ENCODE measurements around the gene TCF15.

The TCF15 gene

DNA sequence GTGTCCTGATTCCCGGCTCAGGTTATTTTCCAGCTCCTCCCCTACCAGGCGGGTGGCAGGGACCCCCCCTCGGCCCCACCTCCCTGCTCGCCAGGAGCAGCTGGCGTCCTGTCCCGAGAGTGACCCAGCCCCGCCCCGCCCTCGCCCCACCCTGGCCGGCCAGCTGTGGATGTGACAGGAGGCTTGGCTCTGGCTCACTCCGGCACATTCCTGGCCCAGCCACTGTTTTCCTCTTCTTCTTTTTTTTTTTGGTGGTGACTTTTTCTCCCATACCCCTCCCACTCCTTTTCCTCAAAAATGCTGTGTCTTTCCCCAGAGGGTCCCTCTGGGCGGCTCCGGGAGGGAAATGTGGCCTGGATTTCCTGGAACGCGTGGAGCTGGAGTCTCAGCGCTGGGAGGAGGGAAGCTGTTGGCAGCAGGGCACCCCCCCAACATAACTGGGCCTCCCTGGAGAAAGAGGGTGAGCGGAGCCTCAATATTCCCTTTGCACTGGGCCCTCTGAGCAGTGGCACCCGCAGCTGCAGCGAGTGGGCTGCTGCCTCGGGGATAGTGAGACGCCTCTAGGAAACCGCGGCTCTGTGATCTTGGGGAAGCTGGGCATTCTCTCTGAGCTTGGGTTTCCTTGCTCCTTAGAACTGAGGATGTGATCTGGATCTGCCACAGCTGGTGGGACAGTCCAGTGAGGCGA, 38.2 kb downstream of the TCF15 start:
- no peak for TF ChIP-seq CTCF (IDR thresholded peaks at IDR 0.05; ENCODE audit: borderline replicate concordance, insufficient read depth, low read depth, low read length)
- no peak overlapping the region for H3K4me3 ChIP-seq (ENCODE audit: low read depth, low read length)

- no peak for TF ChIP-seq CTCF (IDR thresholded peaks at IDR 0.05; ENCODE audit: borderline replicate concordance, insufficient read depth, low read depth, low read length)
- H3K4me3 ChIP-seq (ENCODE audit: low read depth, low read length): no peak overlapping the region
Measured at GRCh38 chr20:568673-569415, 41.3 kb downstream of the TCF15 start.

- TF ChIP-seq CTCF (IDR thresholded peaks at IDR 0.05; ENCODE audit: borderline replicate concordance, insufficient read depth, low read depth, low read length): no peak
- H3K4me3 ChIP-seq (ENCODE audit: low read depth, low read length): no peak overlapping the region
Measured at GRCh38 chr20:568097-568652, 41.9 kb downstream of the TCF15 start.

DNA sequence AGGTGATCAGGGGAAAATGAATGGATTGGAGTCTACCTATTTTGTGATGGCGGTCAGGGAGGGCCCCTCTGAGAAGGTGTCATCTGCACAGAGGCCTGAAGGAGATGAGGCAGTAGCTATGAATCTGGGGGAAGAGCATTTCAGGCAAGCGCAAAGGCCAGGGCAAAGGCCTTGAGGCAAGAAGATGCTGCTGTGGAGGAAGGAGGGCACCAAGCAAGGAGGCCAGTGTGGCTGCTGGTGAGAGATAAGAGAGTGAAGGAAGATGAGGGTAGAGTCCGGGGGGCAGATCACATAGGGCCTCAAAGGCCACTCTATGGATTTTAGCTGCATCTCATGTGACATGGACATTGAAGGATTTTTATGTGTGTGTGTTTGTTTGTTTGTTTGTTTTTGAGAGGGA, 45.9 kb downstream of the TCF15 start:
- no peak overlapping the region for H3K4me3 ChIP-seq (ENCODE audit: low read depth, low read length)
- TF ChIP-seq CTCF (IDR thresholded peaks at IDR 0.05; ENCODE audit: borderline replicate concordance, insufficient read depth, low read depth, low read length): no peak

GRCh38 chr20:563187-563586, 46.9 kb downstream of the TCF15 start:
- TF ChIP-seq CTCF (IDR thresholded peaks at IDR 0.05; ENCODE audit: borderline replicate concordance, insufficient read depth, low read depth, low read length): no peak

GRCh38 chr20:562232-562897, 47.7 kb downstream of the TCF15 start:
- no peak overlapping the region for H3K4me3 ChIP-seq (ENCODE audit: low read depth, low read length)
- no peak for TF ChIP-seq CTCF (IDR thresholded peaks at IDR 0.05; ENCODE audit: borderline replicate concordance, insufficient read depth, low read depth, low read length)

More at GRCh38 chr20:563187-563586, 46.9 kb downstream of the TCF15 start:
- H3K4me3 ChIP-seq (ENCODE audit: low read depth, low read length): no peak overlapping the region

Data from GM12875 (cell line).